Activated CD4-positive, CD25-positive, alpha-beta regulatory T cell treated with anti-CD3 and anti-CD28 coated beads, Interleukin-2, amount 50 U/mL, for 24 hours (primary cell): ENCODE data around the gene CAMK2D.
A peak's percentile ranks its signal among the peaks of the same experiment; 100 is the strongest.

ENCODE experiments used
- ATAC-seq, 2 donors: fragments of 150-1000 bp; cut with Tn5 transposase; one replicate each; pipeline ENCODE4 v1.10.0; 2021; ENCODE audit warnings: mild to moderate bottlenecking in 1 of 2, moderate library complexity in 1 of 2

CAMK2D gene

DNA sequence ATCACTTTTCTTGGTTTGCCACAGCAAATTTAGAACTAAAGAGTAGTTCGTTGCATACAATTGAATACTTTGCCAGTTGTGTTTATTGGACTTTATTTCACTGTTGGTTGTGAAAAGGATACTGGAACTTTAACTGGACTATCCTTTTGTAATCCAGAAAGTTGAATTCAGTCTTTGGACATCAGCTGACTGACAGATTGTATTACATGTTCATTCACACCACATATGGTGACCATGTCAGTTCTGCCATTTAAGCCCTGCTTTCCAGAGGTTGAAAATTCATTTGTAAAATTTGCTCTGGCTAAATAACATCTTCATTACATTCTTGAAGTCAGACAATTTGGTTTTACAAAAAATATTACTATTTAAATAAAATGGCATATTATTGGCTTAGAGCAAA is 251.7 kb downstream of the CAMK2D start:
- ATAC-seq: no peak

DNA sequence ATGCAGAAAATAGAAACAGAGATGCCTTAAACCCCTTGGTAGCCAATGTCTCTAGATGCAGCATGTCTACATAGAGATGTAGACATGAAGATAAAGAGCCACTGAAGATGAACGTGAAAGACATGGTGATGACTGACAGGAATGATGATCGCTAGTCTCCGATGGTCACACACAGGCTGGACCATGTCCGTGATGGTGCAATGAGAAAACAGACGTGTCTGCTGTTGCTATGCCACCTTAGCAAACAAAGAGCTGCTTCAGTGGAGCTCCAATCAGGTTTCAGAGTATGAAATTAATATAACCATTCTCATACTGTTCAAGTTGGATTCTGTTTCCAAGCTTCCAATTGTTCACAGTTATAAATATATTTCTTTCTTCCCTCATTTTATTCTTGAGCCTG is 256.5 kb downstream of the CAMK2D start:
- no peak for ATAC-seq

DNA sequence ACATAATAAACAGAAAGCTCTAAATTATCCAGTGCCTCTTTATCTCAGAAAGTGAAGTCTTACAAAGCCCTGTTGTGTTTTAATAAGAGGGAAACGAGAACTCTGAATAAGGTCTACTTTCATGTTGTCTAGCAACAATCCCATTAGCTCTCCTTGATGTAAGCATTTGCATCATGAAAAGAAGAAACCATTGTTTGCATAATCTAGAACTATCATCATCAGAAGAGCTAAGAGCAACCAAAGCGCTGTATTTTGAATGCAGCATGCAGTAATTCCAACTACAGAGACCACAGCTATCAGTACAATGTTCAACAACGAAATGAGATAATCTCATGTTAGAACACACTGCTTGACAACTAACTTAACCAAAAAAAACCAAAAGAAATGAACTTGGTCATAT is 257.1 kb downstream of the CAMK2D start:
- ATAC-seq: no peak

DNA sequence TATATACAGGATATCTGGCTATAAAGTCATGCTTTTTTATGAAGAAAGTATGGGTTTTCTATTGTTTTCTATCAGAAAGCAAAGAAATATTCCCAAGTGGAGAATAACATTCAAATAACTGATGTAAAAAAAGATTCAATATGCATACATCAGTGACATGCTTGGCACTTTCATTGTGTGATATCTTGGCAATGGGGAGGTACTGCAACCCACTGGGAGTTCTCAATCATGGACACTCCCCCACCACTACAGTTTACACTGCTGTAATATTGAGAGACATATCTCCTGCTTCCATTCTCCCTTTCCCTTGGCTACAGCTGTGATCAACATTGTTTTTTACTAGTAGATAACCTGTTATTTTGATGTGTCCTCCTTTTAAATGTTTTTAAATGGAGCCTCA is 257.8 kb downstream of the CAMK2D start:
- ATAC-seq: no peak

DNA sequence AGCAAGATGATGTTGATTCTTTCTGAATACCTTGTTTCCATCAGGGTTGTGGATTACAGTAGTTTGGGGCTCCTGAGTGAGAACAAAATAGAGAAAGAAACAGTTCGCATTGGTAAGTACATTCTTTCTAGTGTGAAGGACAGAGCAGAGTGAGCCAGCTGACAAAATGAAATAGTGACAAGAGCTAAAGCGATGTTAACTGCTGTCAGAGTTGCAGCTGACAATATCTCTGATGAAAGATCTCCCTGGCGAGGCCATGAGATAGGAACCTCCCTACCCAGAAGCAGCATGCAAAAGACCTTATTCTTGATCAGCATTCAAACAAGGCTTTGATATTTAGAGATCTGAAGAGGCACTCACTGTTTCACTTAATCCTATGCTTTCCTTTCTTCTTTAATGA is 258.6 kb downstream of the CAMK2D start:
- ATAC-seq: no peak

DNA sequence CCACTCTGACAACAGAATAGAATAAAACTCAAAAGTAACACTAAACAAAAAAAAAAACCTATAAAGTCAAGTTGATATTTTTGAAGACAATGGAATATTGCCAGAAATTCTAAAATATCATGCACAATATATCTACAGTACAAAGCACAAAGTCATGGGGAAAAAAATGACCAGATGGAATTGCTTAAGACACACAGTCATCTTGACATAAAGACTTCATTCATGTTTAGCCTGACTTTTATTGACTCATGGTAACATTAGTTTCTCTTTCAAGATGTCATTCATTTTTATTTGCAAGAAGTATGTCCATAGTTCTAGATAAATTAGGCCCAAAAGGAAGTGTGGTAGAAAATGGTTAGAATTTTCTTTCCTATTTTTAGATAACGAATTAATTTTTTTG is 259.1 kb downstream of the CAMK2D start:
- ATAC-seq: peak; percentile 32 to 56

DNA sequence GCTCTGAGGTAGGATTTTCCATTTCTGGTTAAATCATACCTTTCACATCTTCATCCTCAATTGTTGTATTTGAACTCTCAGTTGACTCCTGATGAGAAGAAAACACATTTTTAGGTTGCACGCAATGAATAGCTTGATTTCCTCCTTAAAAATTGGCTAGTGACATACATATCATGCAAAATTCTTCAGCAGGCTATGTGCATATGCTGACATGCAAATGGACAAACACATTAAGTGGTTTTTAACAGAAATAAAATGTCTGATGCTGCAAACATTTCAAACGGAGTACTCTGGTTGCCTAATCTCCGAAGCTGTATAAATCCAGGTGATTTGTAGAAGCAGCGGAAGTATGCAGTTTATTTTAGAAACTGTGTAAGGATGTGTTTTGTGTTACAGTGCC is 261.1 kb downstream of the CAMK2D start:
- ATAC-seq: no peak

DNA sequence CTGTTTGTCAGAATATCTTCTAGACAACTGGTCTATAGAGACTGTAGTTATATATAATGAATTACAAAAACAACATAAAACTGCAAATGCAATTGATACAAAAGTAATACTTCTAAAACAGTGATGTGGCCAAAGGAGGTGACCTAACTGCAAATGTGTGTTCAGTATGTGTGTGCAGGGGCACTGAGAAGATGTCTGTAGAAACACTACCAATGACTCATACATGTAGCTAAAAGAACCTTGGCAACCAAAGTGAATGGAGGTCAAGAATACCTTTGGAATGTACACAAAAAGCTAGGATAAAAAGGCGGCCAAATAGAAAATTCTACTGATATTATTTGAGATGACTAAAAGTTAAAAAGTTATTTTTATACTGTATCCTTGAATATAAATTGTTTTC is 261.8 kb downstream of the CAMK2D start:
- no peak for ATAC-seq

DNA sequence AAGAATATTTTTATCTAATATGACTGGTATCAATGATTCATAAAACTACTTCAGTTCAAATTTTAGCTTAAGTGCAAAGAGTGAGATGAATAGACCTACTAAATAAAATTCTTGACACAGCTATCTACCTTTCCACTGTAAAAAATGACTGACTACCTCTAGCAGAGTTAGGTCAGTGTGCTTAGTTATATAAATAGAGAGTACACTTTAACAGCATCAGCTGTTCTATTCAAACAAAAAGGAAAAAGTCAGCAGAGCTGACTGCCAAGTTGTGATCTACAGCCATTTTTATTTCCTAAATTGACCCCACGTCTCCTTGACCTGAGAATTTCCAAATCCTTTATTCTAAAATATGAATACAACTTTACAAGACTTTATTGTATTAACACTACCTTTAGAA is 262.4 kb downstream of the CAMK2D start:
- ATAC-seq: no peak

DNA sequence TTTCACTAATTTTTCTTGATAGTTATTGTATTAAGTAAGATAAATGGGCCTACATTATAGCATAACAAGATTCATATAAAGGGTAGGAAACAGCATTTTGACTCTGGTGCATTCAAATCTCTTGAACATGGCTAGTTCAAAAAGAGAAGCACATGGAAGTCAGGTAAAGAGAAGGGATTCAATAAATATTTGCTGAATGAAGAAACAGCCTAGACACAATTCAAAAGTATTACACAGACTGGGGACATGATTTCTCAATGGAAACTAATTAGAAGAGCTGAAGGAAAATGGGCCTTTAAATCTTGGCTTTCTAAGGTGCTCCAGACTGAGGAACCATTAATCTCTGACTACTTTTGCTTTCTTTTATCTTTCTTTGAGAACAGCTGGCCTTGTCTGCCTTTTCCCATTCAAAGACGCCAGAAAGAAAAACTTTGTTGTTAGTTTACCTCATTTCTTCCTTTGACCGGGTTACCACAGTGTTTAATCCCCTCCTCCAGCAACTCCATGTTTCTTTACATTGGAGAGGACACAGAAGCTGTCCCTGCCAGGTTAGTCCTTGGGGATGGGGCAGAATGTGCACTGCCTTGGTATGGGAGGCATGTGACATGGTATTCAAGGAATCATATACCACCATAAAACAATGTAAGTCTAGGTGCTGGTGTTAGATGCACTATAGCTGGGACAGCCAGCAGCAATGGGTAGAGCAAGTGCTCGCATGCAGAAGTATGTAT is 264.2 kb downstream of the CAMK2D start:
- no peak for ATAC-seq

DNA sequence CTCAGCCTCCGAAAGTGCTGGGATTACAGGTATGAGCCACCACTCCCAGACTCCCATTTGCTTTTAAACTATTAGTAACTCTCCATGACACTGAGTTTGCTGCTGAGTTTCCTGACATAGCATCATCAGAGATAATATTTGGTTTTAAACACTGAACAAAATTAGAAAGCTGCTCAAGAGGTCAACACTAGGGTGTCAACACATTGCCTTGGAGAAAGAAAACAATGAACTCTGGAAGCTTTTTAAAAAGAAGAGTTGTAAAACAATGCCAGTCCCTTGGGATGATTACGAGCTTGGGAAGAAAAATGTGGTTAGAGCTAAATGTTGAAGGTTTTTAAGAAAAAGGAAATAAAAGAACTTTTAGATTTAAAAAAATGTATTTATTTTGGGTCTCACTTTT is 264.8 kb downstream of the CAMK2D start:
- no peak for ATAC-seq

DNA sequence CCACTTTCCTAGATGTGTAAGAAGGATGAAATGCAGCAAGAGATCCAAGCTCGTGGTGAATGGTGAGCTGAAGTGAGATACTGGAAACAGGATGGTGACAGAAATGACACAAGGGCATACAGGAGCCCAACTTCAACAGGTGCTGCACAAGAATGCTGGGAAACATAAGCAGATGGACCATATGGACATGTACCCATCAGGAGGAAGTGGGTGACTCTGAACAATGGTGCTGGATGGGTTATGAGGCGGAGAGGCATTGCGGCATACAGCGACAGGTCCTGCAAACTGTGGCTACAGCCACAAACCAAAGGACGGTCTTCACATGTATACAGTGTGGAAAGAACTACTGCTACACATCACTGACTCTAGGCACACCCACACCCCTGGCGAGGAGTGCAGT is 265.7 kb downstream of the CAMK2D start:
- no peak for ATAC-seq

DNA sequence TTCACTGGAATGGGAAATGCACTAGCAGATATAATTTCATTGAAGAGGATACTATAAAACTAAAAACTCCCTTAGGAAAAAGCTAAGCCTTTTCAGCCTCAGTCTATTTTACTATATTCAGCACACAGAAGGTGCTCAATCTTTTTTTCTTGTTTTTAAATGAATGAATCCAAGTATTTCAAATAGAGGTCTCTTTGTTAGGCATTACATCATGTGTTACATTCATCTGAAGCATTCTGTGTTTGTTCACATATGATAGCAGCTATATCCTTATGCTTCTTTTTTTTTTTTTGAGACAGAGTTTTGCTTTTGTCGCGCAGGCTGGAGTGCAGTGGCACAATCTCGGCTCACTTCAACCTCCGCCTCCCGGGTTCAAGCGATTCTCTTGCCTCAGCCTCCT is 278.4 kb downstream of the CAMK2D start:
- ATAC-seq: no peak

DNA sequence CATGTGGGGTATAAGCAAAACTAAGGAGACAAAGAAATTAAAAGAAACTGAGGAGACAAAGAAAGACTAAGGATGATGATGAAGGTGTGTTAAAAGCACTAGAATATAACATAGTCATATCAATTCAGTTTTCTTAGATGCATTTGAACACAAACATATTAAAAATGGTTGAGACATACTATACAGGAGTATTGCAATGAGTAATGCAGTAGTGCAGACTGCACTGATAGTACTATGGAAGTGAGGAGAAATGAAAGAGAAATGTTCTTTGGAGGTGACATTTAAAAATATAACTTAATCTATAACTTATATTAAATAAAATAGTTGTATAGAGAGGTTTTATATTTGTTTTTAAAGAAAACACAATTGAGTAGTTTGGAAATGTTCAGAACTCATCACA is 279.2 kb downstream of the CAMK2D start:
- ATAC-seq: no peak

DNA sequence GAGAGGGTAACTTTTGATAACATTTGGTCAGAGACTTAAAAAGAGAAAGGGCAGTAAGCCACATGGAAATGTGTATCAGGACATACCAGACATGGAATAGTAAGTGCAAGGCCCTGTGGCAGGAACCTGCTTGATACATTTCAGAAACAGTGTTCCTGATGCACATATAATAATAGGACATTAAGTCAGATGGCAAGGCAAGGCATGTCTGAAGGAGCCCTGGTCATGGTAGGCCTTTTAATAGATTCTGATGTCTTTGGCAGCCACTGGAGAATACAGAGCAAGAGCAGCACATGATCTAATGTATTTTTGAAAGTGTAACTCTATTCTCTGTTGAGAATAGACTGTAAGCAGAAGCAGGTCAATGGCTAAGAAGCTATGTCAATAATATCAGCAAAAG is 279.7 kb downstream of the CAMK2D start:
- no peak for ATAC-seq

DNA sequence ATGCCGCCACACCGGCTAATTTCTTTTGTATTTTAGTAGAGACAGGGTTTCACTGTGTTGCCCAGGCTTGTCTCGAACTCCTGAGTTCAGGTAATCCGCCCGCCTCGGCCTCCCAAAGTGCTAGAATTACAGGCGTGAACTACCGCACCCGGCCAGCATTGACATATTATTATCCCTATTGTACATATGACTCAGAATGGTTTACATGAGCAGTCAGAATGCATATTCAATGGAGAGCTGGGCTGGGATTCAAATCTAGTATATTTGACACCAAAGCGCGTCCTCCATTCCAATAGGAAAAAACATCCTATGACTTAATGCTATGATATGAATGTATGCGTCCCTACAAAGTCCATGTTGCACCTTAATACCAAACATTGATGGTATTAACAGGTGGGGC is 281.4 kb downstream of the CAMK2D start:
- ATAC-seq: no peak

DNA sequence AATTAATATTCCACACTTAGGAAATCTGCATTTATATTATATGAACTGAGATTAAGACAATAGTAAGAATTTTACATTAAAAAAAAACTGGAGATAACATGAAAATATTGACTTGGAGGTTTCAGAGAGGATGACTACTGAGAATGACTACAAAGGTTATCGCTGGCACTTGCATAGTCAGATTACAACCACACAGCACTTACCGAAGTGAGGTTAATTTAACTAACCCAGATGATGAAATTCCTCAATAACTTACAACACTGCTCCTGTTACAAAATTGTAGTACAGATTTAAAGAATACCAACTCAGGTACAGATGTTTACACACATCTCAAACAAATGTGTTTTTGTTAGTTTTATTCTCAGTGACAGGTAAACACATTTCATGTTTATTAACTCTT is 283.5 kb downstream of the CAMK2D start:
- ATAC-seq: peak in 1 of 2 donors; percentile 25

DNA sequence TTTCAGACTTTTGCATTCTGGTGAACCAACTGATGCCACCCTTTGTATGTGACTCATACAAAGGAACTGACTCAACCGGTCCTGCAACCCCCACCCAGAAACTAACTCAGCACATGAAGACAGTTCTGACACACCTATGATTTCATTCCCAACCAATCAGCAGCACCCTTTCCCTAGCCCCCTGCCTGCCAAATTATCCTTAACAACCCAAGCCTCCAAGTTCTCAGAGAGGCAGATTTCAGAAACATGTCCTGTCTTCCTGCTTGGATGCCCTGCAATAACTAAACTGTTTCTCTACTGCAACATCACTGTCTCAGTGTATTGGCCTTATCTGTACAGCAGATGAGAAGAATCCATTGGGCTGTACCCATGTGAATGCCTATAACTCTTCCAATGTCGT is 284.7 kb downstream of the CAMK2D start:
- ATAC-seq: peak; percentile 62 to 70

DNA sequence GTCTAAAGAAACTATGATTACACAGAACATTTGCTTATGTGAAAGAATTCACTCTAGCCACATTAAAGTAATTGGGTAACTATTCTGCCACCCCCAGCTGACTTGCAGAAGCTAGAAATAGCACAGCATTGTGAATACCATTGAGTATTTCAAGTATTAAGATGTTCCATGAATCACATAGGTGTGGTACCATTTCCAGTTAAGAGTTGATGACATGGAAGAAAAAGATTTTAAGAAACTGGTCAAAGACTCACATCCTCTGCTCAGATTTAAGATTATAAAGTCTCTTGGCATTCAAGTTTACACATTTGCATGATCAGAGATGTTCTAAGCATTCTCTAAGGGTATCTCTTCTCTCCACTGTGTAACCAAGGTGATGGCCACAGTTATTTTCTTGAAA is 287.5 kb downstream of the CAMK2D start:
- ATAC-seq: peak; percentile 83 to 88

DNA sequence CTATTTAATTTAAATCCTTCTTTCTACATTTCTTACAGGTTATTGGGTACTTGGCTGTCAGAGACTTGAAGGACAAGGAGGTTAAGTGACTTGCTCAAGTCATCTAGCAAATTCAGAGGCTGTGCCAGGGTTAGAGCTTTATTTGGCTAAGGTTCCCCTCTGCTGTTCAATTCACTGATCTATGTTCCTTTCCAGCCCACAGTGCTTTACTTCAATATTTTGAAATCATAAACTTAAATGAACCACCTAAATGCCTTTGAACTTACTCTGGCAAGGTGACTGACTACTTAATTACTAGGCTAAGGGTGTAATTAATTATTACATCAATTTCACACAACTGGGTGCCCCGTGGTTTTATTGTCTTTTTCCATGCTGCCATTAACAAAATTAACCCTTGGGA is 288.7 kb downstream of the CAMK2D start:
- no peak for ATAC-seq

DNA sequence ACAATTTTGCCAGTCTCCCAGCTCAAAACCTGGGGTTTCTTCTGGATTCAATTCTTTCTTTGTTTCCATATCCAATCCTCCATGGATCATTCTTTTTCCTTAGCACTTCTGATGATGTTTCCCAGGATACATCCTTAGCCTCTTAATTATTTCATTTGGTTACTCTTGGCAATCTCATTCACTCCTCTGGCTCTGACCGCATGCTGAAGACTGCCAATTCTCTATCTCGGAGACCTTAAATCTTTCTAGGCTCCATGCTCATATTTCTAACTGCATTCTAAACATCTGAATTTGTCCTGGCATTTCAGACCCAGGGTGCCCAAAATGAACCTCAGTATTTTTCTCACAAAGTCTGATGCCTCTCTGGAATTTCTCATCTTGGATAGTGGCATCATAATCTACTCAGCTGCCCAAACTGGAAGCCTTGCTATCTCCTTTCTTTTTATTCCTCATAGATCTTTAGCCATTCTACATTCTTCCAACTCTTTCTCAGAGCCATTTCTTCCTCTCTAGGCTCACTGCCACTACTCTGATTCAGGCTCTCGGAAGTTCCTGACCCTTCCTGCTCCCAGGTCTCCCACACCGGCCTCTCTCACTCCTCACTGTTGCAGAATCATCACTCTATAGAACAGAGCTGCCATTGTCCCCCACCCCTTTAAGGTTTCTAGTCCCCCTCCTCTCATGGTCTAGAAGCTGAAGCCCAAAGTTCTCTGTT is 290.2 kb downstream of the CAMK2D start:
- ATAC-seq: no peak

DNA sequence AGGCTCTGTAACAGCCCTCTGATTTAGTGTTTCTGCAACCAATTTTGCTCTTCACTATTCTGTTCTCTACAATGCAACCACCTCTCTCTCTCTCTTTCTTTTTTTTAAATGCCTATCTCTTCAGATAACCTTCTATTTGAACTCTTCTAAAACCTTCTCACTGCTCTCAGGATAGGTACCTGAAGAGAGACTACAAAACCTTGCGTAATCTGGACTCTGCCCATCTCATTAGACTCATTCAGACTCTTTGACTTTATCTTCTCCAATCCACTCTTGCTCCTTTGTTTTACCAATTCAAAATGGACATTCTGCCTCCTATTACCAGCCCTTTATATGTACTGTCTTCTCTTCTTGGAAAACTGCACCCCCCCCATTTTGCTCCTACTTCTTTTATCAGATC is 291.6 kb downstream of the CAMK2D start:
- no peak for ATAC-seq

DNA sequence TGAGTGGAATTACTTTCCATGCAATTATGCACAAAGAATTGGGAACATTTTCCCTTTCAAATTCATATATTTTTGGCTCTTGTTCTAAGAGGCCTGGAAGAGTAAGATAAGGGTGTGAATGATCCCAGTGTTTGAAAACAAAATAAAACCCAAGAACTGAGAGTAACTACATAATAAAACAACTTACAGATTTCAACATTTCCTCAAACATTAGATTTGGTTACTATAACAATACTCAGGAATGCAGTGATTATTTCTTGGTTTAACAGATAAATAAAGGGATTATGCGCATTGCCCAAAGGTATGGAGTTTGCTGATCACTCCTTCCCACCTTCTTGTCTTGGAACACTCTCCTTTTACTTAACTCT is 292.5 kb downstream of the CAMK2D start:
- ATAC-seq: no peak

DNA sequence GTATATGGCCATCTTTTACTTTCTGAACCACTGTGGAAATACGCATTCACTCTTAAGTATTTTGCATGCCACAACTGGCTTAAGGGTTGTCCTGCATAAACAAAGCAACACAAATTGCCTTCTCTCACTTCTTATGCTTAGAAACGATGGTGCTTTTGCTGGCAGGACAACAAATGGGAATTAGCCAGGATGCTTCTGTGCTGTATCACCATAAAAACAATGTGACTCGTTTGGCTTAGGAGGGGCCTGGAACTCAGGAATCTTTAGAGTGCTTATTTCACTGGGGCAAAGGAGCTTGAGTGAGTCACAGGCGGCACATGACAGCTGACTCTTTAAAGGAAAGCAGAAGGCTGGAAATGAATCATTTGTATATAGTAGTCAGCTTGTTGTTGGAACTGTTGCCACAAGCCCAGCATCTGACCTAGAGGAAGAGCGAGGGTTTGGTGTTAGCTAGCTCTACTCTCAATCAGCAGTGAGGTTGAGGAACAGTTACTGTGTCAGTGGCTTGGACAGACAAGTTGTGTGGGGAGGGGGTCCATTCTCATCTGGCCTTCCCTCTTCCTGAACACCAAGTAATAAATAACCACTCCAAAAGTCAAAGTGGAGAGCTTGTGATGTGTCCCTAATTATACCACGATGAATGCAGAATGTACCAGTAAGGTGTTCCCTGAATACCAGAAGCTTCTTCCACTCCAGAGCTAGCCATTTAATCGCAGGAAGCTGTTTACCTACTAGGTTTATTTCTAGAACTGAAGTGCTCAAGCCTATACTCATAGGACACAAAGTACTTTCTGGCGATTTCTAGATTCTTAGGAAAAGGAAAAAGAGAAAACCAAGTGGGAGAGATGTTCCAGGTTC is 293.1 kb downstream of the CAMK2D start:
- ATAC-seq: peak; percentile 91 to 93
